ENCODE results near the gene THAP3. TPM values are rescaled to one million over a fixed set of nuclear protein-coding genes. Genes with fewer than 3 reads are reported as not detected.

The THAP3 gene
- total and polyA plus RNA-seq, 9 of the 15 experiments (the other 6 are each of a cell fraction or from before 2014, with no cell fraction given), result 1.9 to 31.2 (median 18.2) TPM

- no peak for TF ChIP-seq ARID3A (IDR thresholded peaks at IDR 0.05; ENCODE audit: borderline replicate concordance, low read depth, low read length)
- no peak for TF ChIP-seq ZNF76 (CRISPR knock-in tag; IDR thresholded peaks at IDR 0.05; ENCODE audit: borderline replicate concordance)
- TF ChIP-seq MTF1 (CRISPR knock-in tag; IDR thresholded peaks at IDR 0.05; ENCODE audit: borderline replicate concordance), result no peak
- no peak for TF ChIP-seq EWSR1 (IDR thresholded peaks at IDR 0.05; ENCODE audit: borderline replicate concordance, low read depth, partially characterized antibody)
- no peak for TF ChIP-seq TARDBP (IDR thresholded peaks at IDR 0.05)
- TF ChIP-seq ZNF197 (CRISPR knock-in tag; IDR thresholded peaks at IDR 0.05; ENCODE audit: low read depth), result no peak
- TF ChIP-seq TGIF2 (CRISPR knock-in tag; IDR thresholded peaks at IDR 0.05), result peak; percentile 97; the same call in 1 of the 2 replicates
- no peak for TF ChIP-seq ZNF696 (CRISPR knock-in tag; conservative IDR thresholded peaks at IDR 0.05)
- no peak for TF ChIP-seq MAFF (IDR thresholded peaks at IDR 0.05; ENCODE audit: low read length)
- no peak for TF ChIP-seq ZNF75A (CRISPR knock-in tag; IDR thresholded peaks at IDR 0.05)
- no peak for TF ChIP-seq POLR3A (IDR thresholded peaks at IDR 0.05; ENCODE audit: borderline replicate concordance, extremely low read depth, insufficient read depth, insufficient read length)
- no peak for TF ChIP-seq CREB3 (tag; conservative IDR thresholded peaks at IDR 0.05; ENCODE audit: low read depth)
- TF ChIP-seq NEUROD1 (IDR thresholded peaks at IDR 0.05; ENCODE audit: borderline replicate concordance, low read depth, low read length, partially characterized antibody), result no peak
- TF ChIP-seq, protein P1, sequence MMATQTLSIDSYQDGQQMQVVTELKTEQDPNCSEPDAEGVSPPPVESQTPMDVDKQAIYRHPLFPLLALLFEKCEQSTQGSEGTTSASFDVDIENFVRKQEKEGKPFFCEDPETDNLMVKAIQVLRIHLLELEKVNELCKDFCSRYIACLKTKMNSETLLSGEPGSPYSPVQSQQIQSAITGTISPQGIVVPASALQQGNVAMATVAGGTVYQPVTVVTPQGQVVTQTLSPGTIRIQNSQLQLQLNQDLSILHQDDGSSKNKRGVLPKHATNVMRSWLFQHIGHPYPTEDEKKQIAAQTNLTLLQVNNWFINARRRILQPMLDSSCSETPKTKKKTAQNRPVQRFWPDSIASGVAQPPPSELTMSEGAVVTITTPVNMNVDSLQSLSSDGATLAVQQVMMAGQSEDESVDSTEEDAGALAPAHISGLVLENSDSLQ (IDR thresholded peaks at IDR 0.05), result no peak
- no peak for TF ChIP-seq ZFP1 (CRISPR knock-in tag; IDR thresholded peaks at IDR 0.05)
- no peak for TF ChIP-seq TOE1 (IDR thresholded peaks at IDR 0.05; ENCODE audit: borderline replicate concordance)
- peak; percentile 41 for TF ChIP-seq TOE1 (CRISPR knock-in tag; IDR thresholded peaks at IDR 0.05; ENCODE audit: borderline replicate concordance, low read depth)
- no peak for TF ChIP-seq POLR2AphosphoS5 (IDR thresholded peaks at IDR 0.05; ENCODE audit: control insufficient read depth, insufficient read depth, low read depth, low read length)
- TF ChIP-seq, protein P2, sequence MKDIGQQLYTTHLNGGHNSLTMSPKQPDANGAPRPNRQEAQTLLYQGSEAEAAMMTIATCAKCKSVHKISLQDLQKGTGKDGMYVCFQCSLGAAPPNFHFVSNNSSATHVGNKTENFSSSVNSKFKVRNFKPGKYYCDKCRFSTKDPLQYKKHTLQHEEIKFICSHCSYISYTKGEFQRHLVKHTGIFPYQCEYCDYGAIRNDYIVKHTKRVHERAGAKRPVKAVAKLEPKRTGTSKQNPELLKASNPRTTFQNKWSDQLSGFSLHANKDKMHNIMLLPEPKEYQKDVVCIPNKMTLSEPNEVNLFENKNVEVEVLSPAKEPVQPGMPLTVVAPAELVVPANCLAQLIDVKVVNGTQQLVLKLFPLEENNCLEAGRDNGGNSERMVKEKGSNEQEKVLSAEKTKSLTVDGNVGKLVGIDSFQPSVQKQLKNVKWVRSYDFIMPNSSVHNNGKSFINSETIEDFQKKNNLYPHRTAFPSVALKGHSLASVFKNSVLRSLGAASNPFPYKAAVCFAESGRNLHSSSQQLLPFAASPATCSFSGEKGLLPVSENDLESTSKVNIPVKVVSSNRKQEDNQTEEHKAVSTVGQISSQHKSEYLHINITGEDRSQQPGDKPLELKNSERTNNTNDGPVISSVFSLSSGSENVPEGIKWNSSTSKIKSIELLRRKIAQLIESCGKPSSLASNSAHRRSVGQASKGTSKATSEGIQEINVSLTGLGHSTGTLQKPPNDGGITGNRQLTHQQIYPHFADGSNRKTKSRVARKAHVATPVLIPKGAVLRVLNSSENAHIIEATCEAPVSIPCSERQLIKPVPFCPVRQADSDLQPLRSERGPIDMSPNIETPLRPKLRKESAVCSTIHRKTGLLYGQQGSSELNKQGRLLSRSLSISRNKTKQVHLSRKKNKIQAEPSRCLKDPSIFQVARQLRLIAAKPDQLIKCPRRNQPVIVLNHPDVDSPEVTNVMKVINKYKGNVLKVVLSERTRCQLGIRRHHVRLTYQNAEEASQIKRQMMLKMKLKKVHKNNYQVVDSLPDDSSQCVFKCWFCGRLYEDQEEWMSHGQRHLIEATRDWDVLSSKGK (CRISPR knock-in tag; IDR thresholded peaks at IDR 0.05), result no peak
- TF ChIP-seq SMC3 (conservative IDR thresholded peaks at IDR 0.05; ENCODE audit: insufficient read depth, low read depth, low read length), result no peak
- TF ChIP-seq RHOXF2B (CRISPR knock-in tag; conservative IDR thresholded peaks at IDR 0.05), result no peak
Observed at GRCh38 chr1:6601923-6602668, 22.6 kb upstream of the THAP3 start (continued).

Data from K562 (cell line).